Fibroblast of mammary gland (primary cell): ENCODE measurements around the gene AKAP12.

Source experiments
- DNase-seq: peaks from one replicate; pipeline ENCODE4 v3.0.0-alpha.2; 2010; ENCODE audit warnings: low read depth
- H3K4me3 ChIP-seq: 2 replicates; pipeline ENCODE4 v1.5.1; 2011; ENCODE audit warnings: low read depth, mild to moderate bottlenecking, low read length, moderate library complexity; ENCODE audit not compliant: control insufficient read depth
- TF ChIP-seq, protein P1 (sequence below): conservative IDR thresholded peaks from 2 replicates; pipeline ENCODE4 v1.5.1; 2011; ENCODE audit warnings: low read depth, low read length, inconsistent platforms; ENCODE audit not compliant: control insufficient read depth, insufficient read depth

AKAP12 gene, protein sequence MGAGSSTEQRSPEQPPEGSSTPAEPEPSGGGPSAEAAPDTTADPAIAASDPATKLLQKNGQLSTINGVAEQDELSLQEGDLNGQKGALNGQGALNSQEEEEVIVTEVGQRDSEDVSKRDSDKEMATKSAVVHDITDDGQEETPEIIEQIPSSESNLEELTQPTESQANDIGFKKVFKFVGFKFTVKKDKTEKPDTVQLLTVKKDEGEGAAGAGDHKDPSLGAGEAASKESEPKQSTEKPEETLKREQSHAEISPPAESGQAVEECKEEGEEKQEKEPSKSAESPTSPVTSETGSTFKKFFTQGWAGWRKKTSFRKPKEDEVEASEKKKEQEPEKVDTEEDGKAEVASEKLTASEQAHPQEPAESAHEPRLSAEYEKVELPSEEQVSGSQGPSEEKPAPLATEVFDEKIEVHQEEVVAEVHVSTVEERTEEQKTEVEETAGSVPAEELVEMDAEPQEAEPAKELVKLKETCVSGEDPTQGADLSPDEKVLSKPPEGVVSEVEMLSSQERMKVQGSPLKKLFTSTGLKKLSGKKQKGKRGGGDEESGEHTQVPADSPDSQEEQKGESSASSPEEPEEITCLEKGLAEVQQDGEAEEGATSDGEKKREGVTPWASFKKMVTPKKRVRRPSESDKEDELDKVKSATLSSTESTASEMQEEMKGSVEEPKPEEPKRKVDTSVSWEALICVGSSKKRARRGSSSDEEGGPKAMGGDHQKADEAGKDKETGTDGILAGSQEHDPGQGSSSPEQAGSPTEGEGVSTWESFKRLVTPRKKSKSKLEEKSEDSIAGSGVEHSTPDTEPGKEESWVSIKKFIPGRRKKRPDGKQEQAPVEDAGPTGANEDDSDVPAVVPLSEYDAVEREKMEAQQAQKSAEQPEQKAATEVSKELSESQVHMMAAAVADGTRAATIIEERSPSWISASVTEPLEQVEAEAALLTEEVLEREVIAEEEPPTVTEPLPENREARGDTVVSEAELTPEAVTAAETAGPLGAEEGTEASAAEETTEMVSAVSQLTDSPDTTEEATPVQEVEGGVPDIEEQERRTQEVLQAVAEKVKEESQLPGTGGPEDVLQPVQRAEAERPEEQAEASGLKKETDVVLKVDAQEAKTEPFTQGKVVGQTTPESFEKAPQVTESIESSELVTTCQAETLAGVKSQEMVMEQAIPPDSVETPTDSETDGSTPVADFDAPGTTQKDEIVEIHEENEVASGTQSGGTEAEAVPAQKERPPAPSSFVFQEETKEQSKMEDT (N-terminal part only)

DNA sequence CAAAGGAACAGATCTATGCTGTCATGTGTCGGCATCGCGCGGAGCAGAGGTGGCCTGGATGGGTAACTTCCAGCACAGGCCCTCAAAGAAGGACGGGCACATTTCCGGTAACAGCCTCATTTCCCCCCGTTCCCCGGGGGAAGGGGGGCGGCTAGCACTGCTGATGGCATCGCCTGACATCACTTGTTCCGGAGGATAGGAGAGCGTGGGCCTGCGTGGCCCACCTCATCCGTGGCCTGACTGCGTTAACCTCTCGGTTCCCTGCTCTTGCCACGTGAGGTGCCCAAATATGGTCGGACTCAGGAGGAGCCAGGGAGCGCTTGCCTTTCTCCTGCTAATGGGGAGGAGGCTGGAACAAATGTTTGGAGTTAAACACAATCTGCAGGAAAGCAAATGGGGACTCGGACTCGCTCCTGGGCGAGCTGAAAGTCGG, at the start of gene AKAP12:
Gene AKAP12 (plus strand): TSS at position 365 of the 433 bp plus-strand sequence. CDS start 596 bp downstream, outside the sequence.
- DNase-seq = peak; percentile 68
- peak within 1 kb of the TSS; percentile 80 for H3K4me3 ChIP-seq
- TF ChIP-seq, protein P1, sequence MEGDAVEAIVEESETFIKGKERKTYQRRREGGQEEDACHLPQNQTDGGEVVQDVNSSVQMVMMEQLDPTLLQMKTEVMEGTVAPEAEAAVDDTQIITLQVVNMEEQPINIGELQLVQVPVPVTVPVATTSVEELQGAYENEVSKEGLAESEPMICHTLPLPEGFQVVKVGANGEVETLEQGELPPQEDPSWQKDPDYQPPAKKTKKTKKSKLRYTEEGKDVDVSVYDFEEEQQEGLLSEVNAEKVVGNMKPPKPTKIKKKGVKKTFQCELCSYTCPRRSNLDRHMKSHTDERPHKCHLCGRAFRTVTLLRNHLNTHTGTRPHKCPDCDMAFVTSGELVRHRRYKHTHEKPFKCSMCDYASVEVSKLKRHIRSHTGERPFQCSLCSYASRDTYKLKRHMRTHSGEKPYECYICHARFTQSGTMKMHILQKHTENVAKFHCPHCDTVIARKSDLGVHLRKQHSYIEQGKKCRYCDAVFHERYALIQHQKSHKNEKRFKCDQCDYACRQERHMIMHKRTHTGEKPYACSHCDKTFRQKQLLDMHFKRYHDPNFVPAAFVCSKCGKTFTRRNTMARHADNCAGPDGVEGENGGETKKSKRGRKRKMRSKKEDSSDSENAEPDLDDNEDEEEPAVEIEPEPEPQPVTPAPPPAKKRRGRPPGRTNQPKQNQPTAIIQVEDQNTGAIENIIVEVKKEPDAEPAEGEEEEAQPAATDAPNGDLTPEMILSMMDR = no peak

DNA sequence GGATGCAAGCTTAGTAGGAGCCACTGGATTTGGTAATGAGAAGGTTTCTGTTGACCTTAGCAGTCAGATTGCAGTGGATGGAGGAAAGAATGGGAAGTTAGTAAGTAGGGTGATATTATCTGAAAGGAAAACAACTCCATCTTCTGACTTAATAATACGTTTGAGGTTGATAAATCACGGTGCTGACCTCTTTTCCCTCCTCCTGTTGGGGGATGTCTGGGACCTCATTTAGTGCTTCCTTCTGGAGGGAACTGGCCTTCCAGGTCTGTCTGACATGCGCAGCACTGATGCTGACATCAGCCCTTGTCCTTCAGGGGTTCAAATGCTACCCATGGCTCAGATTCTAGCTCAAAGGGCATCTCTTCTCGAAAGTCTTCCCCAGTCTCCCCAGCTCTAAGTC, 48.2 kb upstream of the AKAP12 start:
- H3K4me3 ChIP-seq = no peak overlapping the region
- TF ChIP-seq, protein P1 = no peak
- DNase-seq = no peak

DNA sequence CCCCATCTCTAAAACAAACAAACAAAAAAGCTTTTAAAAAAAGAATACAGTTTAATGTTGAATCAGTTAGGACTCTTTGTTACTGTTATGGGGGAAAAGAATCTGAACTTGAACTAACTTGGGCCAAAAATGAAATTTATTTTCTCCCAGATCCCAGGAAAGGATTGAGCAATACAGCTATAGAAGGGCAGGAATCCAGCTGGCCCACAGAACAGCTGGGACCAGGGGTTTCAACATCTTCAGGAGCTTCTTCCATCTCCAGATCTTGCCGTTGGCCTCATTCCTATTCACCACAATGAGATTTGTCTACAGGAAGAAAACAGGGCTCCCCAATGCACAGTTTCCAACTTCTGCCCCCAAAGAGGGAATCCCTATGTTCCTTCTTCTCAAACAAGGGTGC, 43.2 kb upstream of the AKAP12 start:
- H3K4me3 ChIP-seq = no peak overlapping the region
- TF ChIP-seq, protein P1 = no peak
- peak; percentile 88 for DNase-seq

DNA sequence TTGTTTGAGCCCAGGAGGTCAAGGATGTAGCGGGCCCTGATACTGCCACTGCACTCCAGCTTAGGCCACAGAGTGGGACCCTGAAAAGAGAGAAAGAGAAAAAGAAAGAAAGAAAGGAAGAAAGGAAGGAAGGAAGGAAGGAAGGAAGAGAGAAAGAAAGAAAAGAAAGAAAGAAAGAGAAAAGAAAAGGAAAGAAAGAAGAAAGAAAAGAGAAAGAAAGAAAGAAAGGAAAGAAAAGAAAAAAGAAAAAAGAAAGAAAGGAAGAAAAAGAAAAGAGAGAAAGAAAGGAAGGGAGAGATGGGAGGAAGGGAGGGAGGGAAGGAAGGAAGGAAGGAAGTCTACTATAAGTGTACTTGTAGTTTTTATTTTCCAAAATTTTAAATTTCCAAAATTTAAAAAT, 42.2 kb upstream of the AKAP12 start:
- TF ChIP-seq, protein P1 = no peak
- H3K4me3 ChIP-seq = no peak overlapping the region
- no peak for DNase-seq

DNA sequence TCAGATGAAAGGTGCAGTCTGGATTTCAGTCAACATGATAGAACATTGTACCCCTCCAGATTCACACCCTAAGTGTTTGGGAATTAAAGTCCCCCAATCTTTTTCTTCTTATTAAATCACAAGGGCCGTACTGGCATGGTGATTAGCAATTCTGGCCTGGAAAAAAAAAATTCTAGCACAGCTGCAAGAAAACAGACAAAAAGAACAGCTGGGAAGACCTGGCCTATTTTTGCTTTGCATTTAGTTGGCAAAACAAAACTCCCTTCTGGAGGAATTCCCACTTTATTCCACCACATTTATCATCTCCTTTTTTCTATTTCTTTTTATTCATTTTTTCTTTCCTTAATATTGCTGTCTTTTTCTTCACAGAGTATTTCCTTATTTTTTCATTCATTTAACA, 39.8 kb upstream of the AKAP12 start:
- TF ChIP-seq, protein P1 = no peak
- no peak overlapping the region for H3K4me3 ChIP-seq
- DNase-seq = no peak

DNA sequence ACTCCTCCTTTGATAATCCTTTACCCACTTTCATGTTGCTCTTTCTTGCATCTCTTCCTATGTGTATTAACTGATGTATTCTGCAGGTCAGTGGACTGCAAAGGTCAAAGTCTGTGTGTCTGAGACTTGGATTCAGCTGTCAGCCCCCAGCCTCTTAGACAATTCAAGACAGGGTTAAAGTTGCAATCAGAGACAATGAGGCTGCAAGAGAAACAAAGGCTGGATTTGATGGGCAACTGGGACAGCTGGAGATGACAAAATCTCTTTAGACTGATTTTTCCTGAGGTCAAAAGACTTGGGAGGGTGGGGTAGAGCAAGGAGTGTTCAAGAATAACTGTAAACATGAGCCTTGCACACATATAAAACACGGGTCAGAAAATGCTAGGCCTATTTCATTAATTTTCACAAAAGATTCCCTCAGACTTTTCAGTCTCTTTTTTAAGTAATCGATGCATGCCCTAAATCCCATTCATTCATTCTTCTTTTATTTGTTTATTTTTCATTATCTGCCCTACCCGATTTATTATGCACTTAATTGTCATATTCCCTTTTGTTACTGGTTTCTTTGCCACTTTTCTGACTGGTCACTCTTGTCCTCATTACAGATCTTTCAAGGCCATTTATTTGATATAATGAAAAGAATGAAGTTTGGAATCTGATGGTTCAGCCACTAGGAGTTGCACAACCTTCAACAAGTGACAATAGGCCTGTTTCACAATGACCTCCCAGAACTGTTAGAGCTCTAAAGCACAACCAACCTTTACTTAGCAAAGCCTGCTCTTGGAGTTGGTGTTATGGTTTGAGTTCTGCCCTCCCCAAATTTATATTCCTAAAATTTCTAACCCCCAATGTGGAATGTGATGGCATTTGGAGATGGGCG, 33.8 kb upstream of the AKAP12 start:
- TF ChIP-seq, protein P1 = no peak
- no peak for DNase-seq
- no peak overlapping the region for H3K4me3 ChIP-seq
